ENCODE data around the gene EVI5L. TPM values are rescaled to one million over a fixed set of nuclear protein-coding genes. Genes with fewer than 3 reads are reported as not detected.
"Not testable (repeated sequence)": the region's sequence is repeated elsewhere in the genome, so short reads cannot be mapped to it uniquely, and the experiment has no call there.

The EVI5L gene
- 10 to 100 TPM in 7 of 8 experiments, 1 to 10 TPM in 1; 7.7 to 25.7 (median 16.7) TPM for total RNA-seq

GRCh38 chr19:7829561-7830271 lies at the start of gene EVI5L:
EVI5L (plus strand) TSS chr19:7830218; CDS start chr19:7846543, 16,325 bp downstream.
- in situ Hi-C loops (cut with MboI; ENCODE audit: low pct_unique_long_range_greater_than_20kb in 2 of 9, low sequenced_read_pairs in 9 of 9, unreplicated experiment in 9 of 9) = no loop called here
- 0% methylated on average over 1 to 4 of the region's 45 CpGs; no CpG with 5 or more reads in 5 of the 10 experiments for WGBS, 10 experiments
- ATAC-seq (replicated peaks in 6 of 8) = peak; percentile 81 to 93 (median 90)
- Histone ChIP-seq H3K27ac (no peak within 1 kb of the TSS), H3K4me3 (peak within 1 kb of the TSS; percentile 53 to 98 (median 62)), H3K4me1 (replicated peaks in 1 of 2) (peaks cover 6 to 8% of the 10 kb centered on the region in 2 donors)

DNA sequence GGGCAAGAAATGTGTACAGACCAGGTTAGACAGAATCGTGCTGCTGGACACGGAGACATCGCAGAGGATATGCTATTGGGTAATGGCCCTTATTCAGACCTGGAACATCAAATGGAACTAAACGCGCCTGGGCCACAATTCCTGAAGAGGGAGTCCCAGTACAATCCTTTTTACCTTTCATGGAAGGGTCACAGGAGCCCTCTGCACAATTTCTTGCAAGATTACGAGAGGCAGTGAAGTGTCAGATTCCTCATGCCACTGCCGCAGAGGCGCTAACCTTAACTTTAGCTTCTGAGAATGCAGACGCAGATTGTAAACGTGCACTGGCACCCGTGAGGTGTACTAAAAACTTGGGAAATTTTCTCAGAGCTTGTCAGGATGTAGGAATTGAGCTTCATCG lies 48.9 kb upstream of the EVI5L start:
- no peak overlapping the region for H3K4me3 ChIP-seq
- in situ Hi-C loops (cut with MboI; ENCODE audit: low pct_unique_long_range_greater_than_20kb in 2 of 9, low sequenced_read_pairs in 9 of 9, unreplicated experiment in 9 of 9) = loop anchor here in 1 of 9 experiments (25.0 kb wide), 1 partner anchor 194 kb away; the partner anchor contains the start of gene CAMSAP3
- no peak for ATAC-seq (replicated peaks in 6 of 8)
- WGBS, 10 experiments = 0 to 81% (median 47%) methylated on average over 1 to 9 of the region's 12 CpGs
- no peaks in the 10 kb centered on the region for H3K4me1 ChIP-seq (replicated peaks in 1 of 2)
- H3K27ac ChIP-seq = no peak overlapping the region

- 0 to 56% (median 7%) methylated on average over 2 to 8 of the region's 8 CpGs; no CpG with 5 or more reads in 1 of the 10 experiments for WGBS, 10 experiments
- in situ Hi-C loops (cut with MboI; ENCODE audit: low pct_unique_long_range_greater_than_20kb in 2 of 9, low sequenced_read_pairs in 9 of 9, unreplicated experiment in 9 of 9) = loop anchor here in 1 of 9 experiments (25.0 kb wide), 1 partner anchor 197 kb away; the partner anchor contains the start of gene CAMSAP3
- Histone ChIP-seq H3K27ac (no peak overlapping the region), H3K4me3 (no peak overlapping the region), H3K4me1 (replicated peaks in 1 of 2) (no peaks in the 10 kb centered on the region)
- ATAC-seq (replicated peaks in 6 of 8) = peak in 3 of 8 experiments; percentile 57 to 91 (median 90)
Measured at GRCh38 chr19:7783991-7784423, 46.0 kb upstream of the EVI5L start.

DNA sequence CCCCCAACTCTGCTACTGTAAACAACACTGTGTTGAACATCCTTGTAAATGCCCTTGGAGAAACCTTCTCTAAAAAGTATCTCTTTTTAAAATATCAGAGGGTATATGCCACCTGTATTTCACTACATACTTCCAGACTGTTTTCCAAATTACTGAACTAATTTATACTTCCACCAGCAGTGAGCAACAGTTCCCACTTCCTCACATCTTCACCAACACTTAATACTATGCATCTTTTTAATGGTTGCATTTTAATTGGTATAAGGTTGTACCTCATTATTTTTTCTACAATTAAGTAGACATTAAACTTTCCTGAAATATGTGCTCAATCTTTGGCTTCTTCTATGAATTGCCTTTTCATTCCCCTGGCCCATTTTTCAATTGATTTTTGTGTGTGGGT lies 45.2 kb upstream of the EVI5L start:
- no peaks in the 10 kb centered on the region for H3K4me1 ChIP-seq (replicated peaks in 1 of 2)
- H3K4me3 ChIP-seq = no peak overlapping the region
- H3K27ac ChIP-seq = no peak overlapping the region
- no peak for ATAC-seq (replicated peaks in 6 of 8)
- in situ Hi-C loops (cut with MboI; ENCODE audit: low pct_unique_long_range_greater_than_20kb in 2 of 9, low sequenced_read_pairs in 9 of 9, unreplicated experiment in 9 of 9) = loop anchor here in 1 of 9 experiments (25.0 kb wide), 1 partner anchor 198 kb away; the partner anchor contains the start of gene CAMSAP3

- in situ Hi-C loops (cut with MboI; ENCODE audit: low pct_unique_long_range_greater_than_20kb in 2 of 9, low sequenced_read_pairs in 9 of 9, unreplicated experiment in 9 of 9) = loop anchor here in 1 of 9 experiments (25.0 kb wide), 1 partner anchor 200 kb away; the partner anchor contains the start of gene CAMSAP3
- Histone ChIP-seq H3K27ac (no peak overlapping the region), H3K4me3 (no peak overlapping the region), H3K4me1 (replicated peaks in 1 of 2) (no peaks in the 10 kb centered on the region)
- ATAC-seq (replicated peaks in 6 of 8) = peak in 2 of 8 experiments; percentile 41 to 50
- WGBS, 10 experiments = 0 to 80% (median 20%) methylated on average over 1 to 5 of the region's 10 CpGs; no CpG with 5 or more reads in 6 of the 10 experiments
Measured at GRCh38 chr19:7787141-7787540, 42.9 kb upstream of the EVI5L start.

DNA sequence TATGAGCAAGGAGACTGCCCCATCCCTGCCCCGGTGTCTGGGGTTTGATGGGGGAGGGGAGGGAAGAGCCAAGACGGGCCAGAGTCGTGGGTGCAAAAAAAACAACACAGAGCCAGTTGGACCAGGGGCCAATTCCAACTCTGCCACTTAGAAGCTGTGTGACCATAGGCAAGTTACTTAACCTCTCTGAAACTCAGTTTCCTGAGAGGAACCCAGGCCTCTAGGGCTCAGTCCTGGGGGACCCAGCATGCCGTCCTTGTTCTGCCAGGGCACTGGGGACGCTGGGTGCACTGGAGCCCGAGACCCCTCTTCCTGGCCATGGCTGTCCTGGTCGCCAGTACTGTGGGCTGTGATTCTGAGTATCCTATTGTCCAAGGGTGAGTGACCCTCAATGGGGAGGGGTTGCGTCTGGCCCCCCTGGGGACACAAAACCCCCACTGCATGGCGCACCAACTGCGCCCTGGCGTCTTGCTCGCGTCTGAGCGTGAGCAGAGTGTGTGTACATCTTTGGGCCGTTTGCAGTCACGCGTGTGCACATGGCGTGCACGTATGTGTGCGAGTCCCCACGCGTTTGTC lies 42.3 kb upstream of the EVI5L start:
- no peak overlapping the region for H3K4me3 ChIP-seq
- ATAC-seq (replicated peaks in 6 of 8) = no peak
- WGBS, 10 experiments = 0 to 46% (median 25%) methylated on average over 1 to 8 of the region's 22 CpGs; no CpG with 5 or more reads in 7 of the 10 experiments
- in situ Hi-C loops (cut with MboI; ENCODE audit: low pct_unique_long_range_greater_than_20kb in 2 of 9, low sequenced_read_pairs in 9 of 9, unreplicated experiment in 9 of 9) = loop anchor here in 1 of 9 experiments (25.0 kb wide), 1 partner anchor 200 kb away; the partner anchor contains the start of gene CAMSAP3
- no peaks in the 10 kb centered on the region for H3K4me1 ChIP-seq (replicated peaks in 1 of 2)
- no peak overlapping the region for H3K27ac ChIP-seq

- Histone ChIP-seq H3K27ac (no peak overlapping the region), H3K4me1 (replicated peaks in 1 of 2) (no peaks in the 10 kb centered on the region), H3K4me3 (no peak overlapping the region)
- in situ Hi-C loops (cut with MboI; ENCODE audit: low pct_unique_long_range_greater_than_20kb in 2 of 9, low sequenced_read_pairs in 9 of 9, unreplicated experiment in 9 of 9) = loop anchor here in 1 of 9 experiments (25.0 kb wide), 1 partner anchor 201 kb away; the partner anchor contains the start of gene CAMSAP3
- ATAC-seq (replicated peaks in 6 of 8) = peak in 3 of 8 experiments; percentile 22 to 27 (median 26)
- WGBS, 10 experiments = no CpG with 5 or more reads among the region's 67 CpGs
Measured at GRCh38 chr19:7788178-7788932, 41.7 kb upstream of the EVI5L start.

DNA sequence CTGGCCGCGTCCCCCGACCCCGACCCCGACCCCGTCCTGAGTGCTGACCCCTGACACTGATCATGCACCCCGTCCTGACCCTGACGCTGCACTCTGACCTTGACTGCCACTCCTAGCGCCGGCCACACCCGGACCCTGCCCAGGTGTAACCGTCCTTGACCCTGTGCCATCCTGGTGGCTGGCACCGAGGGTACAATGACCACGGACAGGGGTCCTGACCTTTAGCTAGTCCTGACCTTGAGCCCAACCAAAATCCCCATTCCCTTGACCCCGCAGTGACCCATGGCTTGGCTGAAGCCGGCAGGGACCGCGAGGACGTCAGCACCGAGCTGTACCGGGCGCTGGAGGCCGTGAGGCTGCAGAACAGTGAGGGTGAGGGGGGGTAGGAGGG lies 41.1 kb upstream of the EVI5L start:
- WGBS, 10 experiments = 0 to 3% methylated on average over 5 to 6 of the region's 23 CpGs; no CpG with 5 or more reads in 8 of the 10 experiments
- no peak overlapping the region for H3K27ac ChIP-seq
- in situ Hi-C loops (cut with MboI; ENCODE audit: low pct_unique_long_range_greater_than_20kb in 2 of 9, low sequenced_read_pairs in 9 of 9, unreplicated experiment in 9 of 9) = loop anchor here in 1 of 9 experiments (25.0 kb wide), 1 partner anchor 202 kb away; the partner anchor contains the start of gene CAMSAP3
- H3K4me3 ChIP-seq = no peak overlapping the region
- H3K4me1 ChIP-seq (replicated peaks in 1 of 2) = no peaks in the 10 kb centered on the region
- ATAC-seq (replicated peaks in 6 of 8) = no peak

- no peak for ATAC-seq (replicated peaks in 6 of 8)
- Histone ChIP-seq H3K4me3 (no peak overlapping the region), H3K27ac (no peak overlapping the region), H3K4me1 (replicated peaks in 1 of 2) (no peaks in the 10 kb centered on the region)
- no CpG with 5 or more reads among the region's 31 CpGs for WGBS, 10 experiments
- in situ Hi-C loops (cut with MboI; ENCODE audit: low pct_unique_long_range_greater_than_20kb in 2 of 9, low sequenced_read_pairs in 9 of 9, unreplicated experiment in 9 of 9) = loop anchor here in 1 of 9 experiments (25.0 kb wide), 1 partner anchor 202 kb away; the partner anchor contains the start of gene CAMSAP3
Measured at GRCh38 chr19:7789447-7789846, 40.6 kb upstream of the EVI5L start.

- WGBS, 10 experiments = 53 to 83% (median 58%) methylated on average over 3 to 5 of the region's 14 CpGs; no CpG with 5 or more reads in 5 of the 10 experiments
- H3K27ac ChIP-seq = no peak overlapping the region
- ATAC-seq (replicated peaks in 6 of 8) = no peak
- no peaks in the 10 kb centered on the region for H3K4me1 ChIP-seq (replicated peaks in 1 of 2)
- no peak overlapping the region for H3K4me3 ChIP-seq
- in situ Hi-C loops (cut with MboI; ENCODE audit: low pct_unique_long_range_greater_than_20kb in 2 of 9, low sequenced_read_pairs in 9 of 9, unreplicated experiment in 9 of 9) = loop anchor here in 1 of 9 experiments (25.0 kb wide), 1 partner anchor 203 kb away; the partner anchor contains the start of gene CAMSAP3
Measured at GRCh38 chr19:7790416-7790815, 39.6 kb upstream of the EVI5L start.

DNA sequence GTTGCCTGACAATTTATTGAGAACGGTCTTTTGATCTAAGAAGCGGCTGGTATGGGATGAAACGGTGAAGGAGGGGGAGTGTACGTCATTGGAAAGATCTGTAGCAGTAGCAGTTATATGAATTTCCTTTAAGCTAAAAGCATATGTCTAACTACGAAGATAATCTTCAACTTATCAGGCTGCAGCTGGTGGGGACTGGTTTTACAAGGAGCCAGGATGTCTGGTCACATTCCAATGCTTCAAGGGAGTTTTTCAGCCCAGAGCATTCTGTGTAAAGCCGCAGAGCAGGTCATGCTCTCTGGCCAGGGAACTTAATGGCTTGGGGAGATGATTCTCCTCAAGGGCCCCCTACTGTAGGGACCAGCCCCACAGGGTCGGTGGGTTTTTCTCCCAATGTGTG lies 37.7 kb upstream of the EVI5L start:
- ATAC-seq (replicated peaks in 6 of 8) = peak in 1 of 8 experiments; percentile 24
- Histone ChIP-seq H3K4me1 (replicated peaks in 1 of 2) (no peaks in the 10 kb centered on the region), H3K4me3 (no peak overlapping the region), H3K27ac (no peak overlapping the region)
- in situ Hi-C loops (cut with MboI; ENCODE audit: low pct_unique_long_range_greater_than_20kb in 2 of 9, low sequenced_read_pairs in 9 of 9, unreplicated experiment in 9 of 9) = loop anchor here in 1 of 9 experiments (25.0 kb wide), 1 partner anchor 205 kb away; the partner anchor contains the start of gene CAMSAP3
- WGBS, 10 experiments = 15 to 80% (median 42%) methylated on average over 1 to 6 of the region's 7 CpGs; no CpG with 5 or more reads in 2 of the 10 experiments

GRCh38 chr19:7792701-7793100 lies 37.3 kb upstream of the EVI5L start:
- H3K4me3 ChIP-seq; H3K4me1 ChIP-seq (replicated peaks in 1 of 2); H3K27ac ChIP-seq; ATAC-seq (replicated peaks in 6 of 8): not testable (repeated sequence)
- 0 to 83% (median 52%) methylated on average over 1 to 6 of the region's 7 CpGs; no CpG with 5 or more reads in 4 of the 10 experiments for WGBS, 10 experiments
- in situ Hi-C loops (cut with MboI; ENCODE audit: low pct_unique_long_range_greater_than_20kb in 2 of 9, low sequenced_read_pairs in 9 of 9, unreplicated experiment in 9 of 9) = loop anchor here in 1 of 9 experiments (25.0 kb wide), 1 partner anchor 205 kb away; the partner anchor contains the start of gene CAMSAP3
